ENCODE results near the gene ADCY2.

Gene ADCY2

DNA sequence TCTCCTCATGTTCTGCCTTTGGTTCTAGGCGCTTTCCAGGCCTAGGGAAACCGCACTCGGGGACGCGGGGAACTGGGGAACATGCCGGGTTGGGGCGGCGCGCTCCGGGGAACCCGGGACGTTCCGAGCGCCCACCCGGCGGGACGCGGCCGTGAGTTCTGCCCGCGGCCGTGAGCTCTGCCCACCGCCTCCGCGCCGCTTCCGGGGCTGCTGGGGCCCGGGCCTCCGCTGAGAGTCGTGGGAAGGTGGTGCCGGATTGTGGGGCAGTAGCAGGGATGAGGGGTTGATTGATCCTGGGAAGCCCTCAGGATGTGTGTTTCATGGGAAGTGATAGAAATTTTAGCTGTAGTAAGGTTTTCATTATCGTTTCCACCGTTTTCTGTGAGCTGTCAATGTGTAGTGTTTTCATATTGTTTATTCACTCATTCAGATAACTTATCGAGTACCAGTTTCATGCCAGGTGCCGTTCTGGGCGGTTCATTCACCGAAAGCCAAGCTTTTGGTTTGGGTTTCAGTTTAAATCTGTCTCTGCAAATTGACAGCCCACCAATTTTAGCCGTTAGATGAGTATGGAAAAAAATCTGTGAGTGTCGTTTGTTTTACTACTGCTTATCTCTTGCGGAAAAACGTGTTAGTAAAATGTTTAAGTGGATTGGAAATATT, 473.7 kb downstream of the ADCY2 start:
- H3K4me3 ChIP-seq (ENCODE audit: low read depth, low read length), result peak overlapping the region; percentile 92
- TF ChIP-seq, protein P1, sequence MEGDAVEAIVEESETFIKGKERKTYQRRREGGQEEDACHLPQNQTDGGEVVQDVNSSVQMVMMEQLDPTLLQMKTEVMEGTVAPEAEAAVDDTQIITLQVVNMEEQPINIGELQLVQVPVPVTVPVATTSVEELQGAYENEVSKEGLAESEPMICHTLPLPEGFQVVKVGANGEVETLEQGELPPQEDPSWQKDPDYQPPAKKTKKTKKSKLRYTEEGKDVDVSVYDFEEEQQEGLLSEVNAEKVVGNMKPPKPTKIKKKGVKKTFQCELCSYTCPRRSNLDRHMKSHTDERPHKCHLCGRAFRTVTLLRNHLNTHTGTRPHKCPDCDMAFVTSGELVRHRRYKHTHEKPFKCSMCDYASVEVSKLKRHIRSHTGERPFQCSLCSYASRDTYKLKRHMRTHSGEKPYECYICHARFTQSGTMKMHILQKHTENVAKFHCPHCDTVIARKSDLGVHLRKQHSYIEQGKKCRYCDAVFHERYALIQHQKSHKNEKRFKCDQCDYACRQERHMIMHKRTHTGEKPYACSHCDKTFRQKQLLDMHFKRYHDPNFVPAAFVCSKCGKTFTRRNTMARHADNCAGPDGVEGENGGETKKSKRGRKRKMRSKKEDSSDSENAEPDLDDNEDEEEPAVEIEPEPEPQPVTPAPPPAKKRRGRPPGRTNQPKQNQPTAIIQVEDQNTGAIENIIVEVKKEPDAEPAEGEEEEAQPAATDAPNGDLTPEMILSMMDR (IDR thresholded peaks at IDR 0.05; ENCODE audit: borderline replicate concordance, insufficient read depth, low read depth, low read length), result no peak

DNA sequence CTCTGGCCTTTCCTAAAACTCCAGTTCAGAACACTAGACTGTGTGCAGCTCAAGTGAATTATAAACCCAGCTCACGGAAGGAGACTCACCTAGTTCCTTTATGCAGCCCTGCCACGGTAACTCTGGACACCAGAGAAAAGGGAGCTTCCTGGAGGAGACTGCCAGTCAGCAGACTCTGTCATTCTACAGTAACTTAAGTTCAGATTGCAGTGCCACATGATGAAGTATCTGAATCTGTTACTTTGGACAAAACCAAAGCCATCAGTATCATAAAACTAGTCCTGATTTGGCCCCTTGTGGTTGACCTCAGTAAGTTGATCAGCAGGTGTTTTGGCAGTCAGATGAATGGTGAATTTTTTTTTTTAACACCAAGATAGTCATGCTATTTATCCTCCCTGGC, 475.7 kb downstream of the ADCY2 start:
- TF ChIP-seq, protein P1 (IDR thresholded peaks at IDR 0.05; ENCODE audit: borderline replicate concordance, insufficient read depth, low read depth, low read length), result no peak
- no peak overlapping the region for H3K4me3 ChIP-seq (ENCODE audit: low read depth, low read length)

DNA sequence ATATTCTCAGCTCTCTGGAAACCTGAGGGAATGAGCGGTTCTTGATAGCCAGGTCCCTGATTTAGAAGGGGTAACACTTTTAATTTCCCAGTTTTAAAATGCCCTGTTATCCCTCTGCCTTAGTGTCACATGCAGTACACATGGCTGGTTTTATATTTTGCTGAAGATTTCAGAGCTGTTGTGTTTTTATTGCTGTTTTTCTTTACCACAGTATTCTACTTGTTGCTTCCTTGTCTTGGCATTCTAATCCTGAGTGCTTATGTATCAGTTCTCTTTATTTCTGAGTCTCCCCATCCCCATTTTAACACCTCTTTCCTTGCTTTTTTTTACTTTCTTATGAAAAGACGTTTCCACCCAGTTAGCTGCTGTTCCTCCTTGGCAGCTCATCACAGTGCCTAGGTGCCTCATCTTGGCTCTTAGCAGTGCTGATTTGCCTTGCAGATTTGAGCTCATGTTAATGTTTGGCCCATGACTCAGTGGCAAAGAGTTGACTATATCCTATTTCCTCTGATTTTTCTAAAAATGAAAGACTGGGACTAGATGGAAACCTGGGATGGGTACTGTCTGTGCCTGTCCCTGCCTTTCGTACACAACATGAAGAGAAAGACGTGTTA, 476.7 kb downstream of the ADCY2 start:
- TF ChIP-seq, protein P1 (IDR thresholded peaks at IDR 0.05; ENCODE audit: borderline replicate concordance, insufficient read depth, low read depth, low read length), result no peak
- no peak overlapping the region for H3K4me3 ChIP-seq (ENCODE audit: low read depth, low read length)

DNA sequence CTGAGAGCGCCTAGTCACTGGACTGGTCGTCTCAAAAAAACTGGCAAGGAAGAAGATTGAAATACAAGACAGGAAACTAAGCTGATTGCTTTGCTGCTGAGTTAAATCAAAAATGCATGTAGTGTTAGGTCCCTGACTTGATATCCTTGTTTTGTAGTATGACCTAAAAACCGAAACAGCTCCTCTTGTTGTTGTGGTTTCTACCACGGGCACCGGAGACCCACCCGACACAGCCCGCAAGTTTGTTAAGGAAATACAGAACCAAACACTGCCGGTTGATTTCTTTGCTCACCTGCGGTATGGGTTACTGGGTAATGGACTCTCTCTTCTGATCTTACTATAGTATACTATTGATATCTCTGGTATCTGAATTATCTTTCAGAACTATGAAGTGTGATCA, 477.3 kb downstream of the ADCY2 start:
- no peak overlapping the region for H3K4me3 ChIP-seq (ENCODE audit: low read depth, low read length)
- TF ChIP-seq, protein P1 (IDR thresholded peaks at IDR 0.05; ENCODE audit: borderline replicate concordance, insufficient read depth, low read depth, low read length), result no peak

DNA sequence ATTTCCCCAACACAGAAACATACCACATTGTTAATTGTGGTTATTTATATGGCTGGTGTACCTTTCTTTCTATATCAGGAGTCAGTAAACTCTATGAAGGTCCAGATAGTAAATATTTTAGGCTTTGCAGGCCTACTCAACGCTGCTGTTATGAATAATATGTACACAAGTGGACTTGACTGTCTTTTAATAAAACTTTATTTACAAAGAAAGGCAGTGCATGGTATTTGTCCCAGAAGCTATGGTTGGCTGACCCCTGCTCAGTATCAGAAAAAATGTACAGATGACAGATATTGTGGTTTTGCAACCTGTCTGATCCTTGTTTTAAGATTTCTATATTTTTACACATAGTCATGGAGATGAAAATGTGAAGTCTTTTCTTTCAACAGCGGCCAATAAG, 478.7 kb downstream of the ADCY2 start:
- no peak overlapping the region for H3K4me3 ChIP-seq (ENCODE audit: low read depth, low read length)

DNA sequence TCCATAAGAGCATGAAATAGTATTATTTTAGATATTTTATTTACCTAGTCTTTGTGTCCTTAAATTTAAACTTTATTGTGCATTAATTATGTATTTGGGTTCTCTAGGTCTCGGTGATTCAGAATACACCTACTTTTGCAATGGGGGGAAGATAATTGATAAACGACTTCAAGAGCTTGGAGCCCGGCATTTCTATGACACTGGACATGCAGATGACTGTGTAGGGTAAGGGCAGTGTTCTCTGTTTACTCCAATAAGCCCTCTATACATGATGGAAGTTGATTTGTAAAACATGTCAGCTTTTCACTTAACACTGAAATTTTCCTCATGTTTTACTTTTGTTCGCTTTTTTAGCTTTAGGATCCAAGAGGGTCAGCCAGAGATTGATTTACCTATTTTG, 479.2 kb downstream of the ADCY2 start:
- H3K4me3 ChIP-seq (ENCODE audit: low read depth, low read length), result no peak overlapping the region
- TF ChIP-seq, protein P1 (IDR thresholded peaks at IDR 0.05; ENCODE audit: borderline replicate concordance, insufficient read depth, low read depth, low read length), result no peak

More for the DNA sequence above, 478.7 kb downstream of the ADCY2 start:
- TF ChIP-seq, protein P1 (IDR thresholded peaks at IDR 0.05; ENCODE audit: borderline replicate concordance, insufficient read depth, low read depth, low read length), result no peak

DNA sequence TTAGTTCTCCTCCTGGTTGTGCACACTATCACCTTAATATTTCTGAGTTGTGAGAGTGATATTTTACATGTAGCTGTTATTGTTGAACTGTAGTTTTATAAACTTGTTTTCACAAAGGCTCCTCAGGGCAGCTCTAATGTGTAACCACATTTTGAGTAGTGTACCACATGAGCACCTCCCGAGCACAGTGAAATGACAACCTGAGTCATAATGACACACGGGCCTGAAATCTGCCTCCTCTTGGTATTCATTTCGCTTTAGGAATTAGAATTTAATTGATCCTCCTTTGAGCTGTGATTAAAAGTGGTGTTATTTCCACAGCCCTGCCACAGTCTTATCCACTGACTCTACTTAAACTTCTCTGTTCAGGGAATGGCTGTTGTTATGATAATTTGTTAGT, 480.9 kb downstream of the ADCY2 start:
- H3K4me3 ChIP-seq (ENCODE audit: low read depth, low read length), result no peak overlapping the region
- TF ChIP-seq, protein P1 (IDR thresholded peaks at IDR 0.05; ENCODE audit: borderline replicate concordance, insufficient read depth, low read depth, low read length), result no peak
